SK-N-SH treated with all-trans-retinoic acid at 6 μM for 48 hours (cell line): ENCODE results near the gene MYLK4.

ENCODE experiments used
- GLIS3 ChIP-seq: fragments of 250-450 bp; sonication (Bioruptor Pico); IDR thresholded peaks from 2 replicates; pipeline ENCODE4 v1.5.0; 2020; ENCODE audit warnings: mild to moderate bottlenecking, moderate library complexity
- TCF4 ChIP-seq: fragments of 250-450 bp; sonication (Bioruptor Pico); IDR thresholded peaks from 2 replicates; pipeline ENCODE4 v1.8.0; 2021; ENCODE audit warnings: mild to moderate bottlenecking, moderate library complexity, borderline replicate concordance
- ZFP3 ChIP-seq: fragments of 250-450 bp; sonication (Bioruptor Pico); IDR thresholded peaks from 2 replicates; pipeline ENCODE4 v1.5.0; 2020; ENCODE audit warnings: mild to moderate bottlenecking, moderate library complexity
- TF ChIP-seq, protein P1 (sequence below): fragments of 250-450 bp; sonication (Bioruptor Pico); IDR thresholded peaks from 2 replicates; pipeline ENCODE4 v1.5.0; 2020; ENCODE audit warnings: mild to moderate bottlenecking, moderate library complexity
- TF ChIP-seq, protein P2 (sequence below): fragments of 250-450 bp; sonication (Bioruptor Pico); IDR thresholded peaks from 2 replicates; pipeline ENCODE4 v1.8.0; 2020; ENCODE audit warnings: mild to moderate bottlenecking, moderate library complexity, borderline replicate concordance

DNA sequence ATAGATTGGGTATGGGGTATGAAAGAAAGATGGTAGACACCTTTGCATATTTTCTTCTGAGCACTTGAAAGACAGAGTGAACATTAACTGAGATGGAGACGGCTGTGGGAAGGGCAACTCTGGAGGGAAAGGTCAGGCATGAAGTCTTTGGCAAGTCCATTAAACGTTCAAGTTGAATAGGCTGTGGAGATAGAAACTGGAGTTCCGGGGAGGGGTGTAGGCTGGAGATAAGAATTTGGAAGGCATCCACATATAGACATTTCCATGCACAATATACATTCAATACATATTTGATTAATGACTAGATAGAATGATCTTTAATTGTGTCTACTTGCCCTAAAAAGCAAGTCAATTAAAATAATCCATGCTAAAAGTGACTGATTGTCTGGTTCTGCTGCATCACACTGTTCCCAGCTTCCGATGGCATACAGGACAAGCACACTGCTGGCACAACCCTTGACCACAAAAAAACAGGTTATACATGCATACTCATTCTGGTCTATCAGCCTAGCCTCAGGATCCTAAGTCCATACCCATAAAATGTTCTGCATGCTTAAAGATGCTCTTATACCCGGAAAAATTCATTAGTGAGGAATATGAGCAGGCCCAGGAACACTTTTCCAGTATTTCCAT lies 1.9 kb upstream of the MYLK4 start:
- TF ChIP-seq, protein P1, sequence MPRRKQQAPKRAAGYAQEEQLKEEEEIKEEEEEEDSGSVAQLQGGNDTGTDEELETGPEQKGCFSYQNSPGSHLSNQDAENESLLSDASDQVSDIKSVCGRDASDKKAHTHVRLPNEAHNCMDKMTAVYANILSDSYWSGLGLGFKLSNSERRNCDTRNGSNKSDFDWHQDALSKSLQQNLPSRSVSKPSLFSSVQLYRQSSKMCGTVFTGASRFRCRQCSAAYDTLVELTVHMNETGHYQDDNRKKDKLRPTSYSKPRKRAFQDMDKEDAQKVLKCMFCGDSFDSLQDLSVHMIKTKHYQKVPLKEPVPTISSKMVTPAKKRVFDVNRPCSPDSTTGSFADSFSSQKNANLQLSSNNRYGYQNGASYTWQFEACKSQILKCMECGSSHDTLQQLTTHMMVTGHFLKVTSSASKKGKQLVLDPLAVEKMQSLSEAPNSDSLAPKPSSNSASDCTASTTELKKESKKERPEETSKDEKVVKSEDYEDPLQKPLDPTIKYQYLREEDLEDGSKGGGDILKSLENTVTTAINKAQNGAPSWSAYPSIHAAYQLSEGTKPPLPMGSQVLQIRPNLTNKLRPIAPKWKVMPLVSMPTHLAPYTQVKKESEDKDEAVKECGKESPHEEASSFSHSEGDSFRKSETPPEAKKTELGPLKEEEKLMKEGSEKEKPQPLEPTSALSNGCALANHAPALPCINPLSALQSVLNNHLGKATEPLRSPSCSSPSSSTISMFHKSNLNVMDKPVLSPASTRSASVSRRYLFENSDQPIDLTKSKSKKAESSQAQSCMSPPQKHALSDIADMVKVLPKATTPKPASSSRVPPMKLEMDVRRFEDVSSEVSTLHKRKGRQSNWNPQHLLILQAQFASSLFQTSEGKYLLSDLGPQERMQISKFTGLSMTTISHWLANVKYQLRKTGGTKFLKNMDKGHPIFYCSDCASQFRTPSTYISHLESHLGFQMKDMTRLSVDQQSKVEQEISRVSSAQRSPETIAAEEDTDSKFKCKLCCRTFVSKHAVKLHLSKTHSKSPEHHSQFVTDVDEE (CRISPR knock-in tag): no peak
- TF ChIP-seq GLIS3 (CRISPR knock-in tag) (no peak), TCF4 (CRISPR knock-in tag) (no peak), ZFP3 (CRISPR knock-in tag) (no peak)
- TF ChIP-seq, protein P2, sequence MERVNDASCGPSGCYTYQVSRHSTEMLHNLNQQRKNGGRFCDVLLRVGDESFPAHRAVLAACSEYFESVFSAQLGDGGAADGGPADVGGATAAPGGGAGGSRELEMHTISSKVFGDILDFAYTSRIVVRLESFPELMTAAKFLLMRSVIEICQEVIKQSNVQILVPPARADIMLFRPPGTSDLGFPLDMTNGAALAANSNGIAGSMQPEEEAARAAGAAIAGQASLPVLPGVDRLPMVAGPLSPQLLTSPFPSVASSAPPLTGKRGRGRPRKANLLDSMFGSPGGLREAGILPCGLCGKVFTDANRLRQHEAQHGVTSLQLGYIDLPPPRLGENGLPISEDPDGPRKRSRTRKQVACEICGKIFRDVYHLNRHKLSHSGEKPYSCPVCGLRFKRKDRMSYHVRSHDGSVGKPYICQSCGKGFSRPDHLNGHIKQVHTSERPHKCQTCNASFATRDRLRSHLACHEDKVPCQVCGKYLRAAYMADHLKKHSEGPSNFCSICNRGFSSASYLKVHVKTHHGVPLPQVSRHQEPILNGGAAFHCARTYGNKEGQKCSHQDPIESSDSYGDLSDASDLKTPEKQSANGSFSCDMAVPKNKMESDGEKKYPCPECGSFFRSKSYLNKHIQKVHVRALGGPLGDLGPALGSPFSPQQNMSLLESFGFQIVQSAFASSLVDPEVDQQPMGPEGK (CRISPR knock-in tag): no peak
